Measurements from ENCODE around the gene ZNF784. TPM values are rescaled to one million over a fixed set of nuclear protein-coding genes. Genes with fewer than 3 reads are reported as not detected.
A peak's percentile ranks its signal among the peaks of the same experiment; 100 is the strongest.

The ZNF784 gene
- total and polyA plus RNA-seq, 2 experiments from 2014 or later, result 13.3 to 15.1 TPM

GRCh38 chr19:55655648-55656040 is 31.3 kb upstream of the ZNF784 start:
- H3K4me3 ChIP-seq, result peak overlapping the region; percentile 79
- DNase-seq (ENCODE audit: low read depth in 1 of 2, low spot score in 1 of 2), result no peak
- TF ChIP-seq CTCF (IDR thresholded peaks at IDR 0.05; ENCODE audit: low read depth, low read length), result no peak
- peak overlapping the region; percentile 99 for H3K27ac ChIP-seq
- H3K36me3 ChIP-seq, result no peaks in the 10 kb centered on the region
- peaks cover 13% of the 10 kb centered on the region for H3K4me1 ChIP-seq (ENCODE audit: low read depth)
- no peaks in the 10 kb centered on the region for H3K27me3 ChIP-seq
- no peaks in the 10 kb centered on the region for H3K9me3 ChIP-seq (ENCODE audit: low read depth)

GRCh38 chr19:55654868-55655647 is 30.7 kb upstream of the ZNF784 start, which contains the start of gene U2AF2:
TSS of gene U2AF2 (plus strand) at chr19:55655035. CDS start at chr19:55655105, 70 bp downstream.
- Histone ChIP-seq H3K4me3 (peak within 1 kb of the TSS; percentile 79), H3K4me1 (ENCODE audit: low read depth) (peaks cover 13% of the 10 kb centered on the region), H3K36me3 (no peaks in the 10 kb centered on the region), H3K27me3 (no peaks in the 10 kb centered on the region), H3K9me3 (ENCODE audit: low read depth) (no peaks in the 10 kb centered on the region), H3K27ac (peak within 1 kb of the TSS; percentile 99)
- DNase-seq (ENCODE audit: low read depth in 1 of 2, low spot score in 1 of 2), result peak; percentile 95
- TF ChIP-seq CTCF (IDR thresholded peaks at IDR 0.05; ENCODE audit: low read depth, low read length), result no peak

GRCh38 chr19:55654323-55654867 is 30.0 kb upstream of the ZNF784 start:
- H3K9me3 ChIP-seq (ENCODE audit: low read depth), result no peaks in the 10 kb centered on the region
- H3K4me3 ChIP-seq, result peak overlapping the region; percentile 79
- DNase-seq (ENCODE audit: low read depth in 1 of 2, low spot score in 1 of 2), result peak; percentile 100
- H3K27me3 ChIP-seq, result no peaks in the 10 kb centered on the region
- no peaks in the 10 kb centered on the region for H3K36me3 ChIP-seq
- H3K27ac ChIP-seq, result peak overlapping the region; percentile 99
- no peak for TF ChIP-seq CTCF (IDR thresholded peaks at IDR 0.05; ENCODE audit: low read depth, low read length)
- H3K4me1 ChIP-seq (ENCODE audit: low read depth), result peaks cover 13% of the 10 kb centered on the region

DNA sequence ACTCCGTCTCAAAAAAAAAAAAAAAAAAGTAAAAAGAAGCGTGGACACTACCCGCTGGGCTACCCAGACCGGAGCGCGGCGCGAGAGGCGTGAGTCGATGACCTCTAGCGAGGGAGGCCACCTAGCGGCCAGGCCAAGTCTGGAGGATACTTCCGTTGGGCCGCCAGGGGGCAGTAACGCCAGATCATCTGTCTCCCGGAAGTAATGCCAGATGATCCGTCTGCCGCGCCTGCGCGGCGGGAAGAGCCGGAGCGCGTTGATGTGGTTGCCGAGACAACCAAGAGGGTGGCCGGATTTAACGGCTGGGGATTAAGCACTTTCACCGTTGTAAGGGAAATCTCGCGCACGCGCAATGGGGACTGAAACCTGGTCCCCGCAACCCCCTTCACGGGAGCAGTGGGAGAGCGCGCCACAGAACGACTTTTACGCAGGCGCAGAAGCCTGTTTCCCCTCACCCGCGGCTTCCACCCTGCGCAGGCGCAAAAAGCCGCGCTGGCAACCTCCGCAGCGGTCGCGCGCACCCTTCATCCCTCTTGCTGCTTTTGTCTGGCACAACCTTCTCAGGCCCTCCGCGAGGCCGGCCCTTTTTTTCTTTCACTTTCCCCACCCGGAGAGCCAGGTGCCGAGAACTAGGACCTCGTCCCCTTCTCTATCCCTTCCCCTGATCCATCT is 29.4 kb upstream of the ZNF784 start:
- Histone ChIP-seq H3K36me3 (no peaks in the 10 kb centered on the region), H3K4me1 (ENCODE audit: low read depth) (peaks cover 13% of the 10 kb centered on the region), H3K27ac (peak overlapping the region; percentile 99), H3K4me3 (peak overlapping the region; percentile 79), H3K9me3 (ENCODE audit: low read depth) (no peaks in the 10 kb centered on the region), H3K27me3 (no peaks in the 10 kb centered on the region)
- peak; percentile 100 for TF ChIP-seq CTCF (IDR thresholded peaks at IDR 0.05; ENCODE audit: low read depth, low read length)
- peak; percentile 99 for DNase-seq (ENCODE audit: low read depth in 1 of 2, low spot score in 1 of 2)

DNA sequence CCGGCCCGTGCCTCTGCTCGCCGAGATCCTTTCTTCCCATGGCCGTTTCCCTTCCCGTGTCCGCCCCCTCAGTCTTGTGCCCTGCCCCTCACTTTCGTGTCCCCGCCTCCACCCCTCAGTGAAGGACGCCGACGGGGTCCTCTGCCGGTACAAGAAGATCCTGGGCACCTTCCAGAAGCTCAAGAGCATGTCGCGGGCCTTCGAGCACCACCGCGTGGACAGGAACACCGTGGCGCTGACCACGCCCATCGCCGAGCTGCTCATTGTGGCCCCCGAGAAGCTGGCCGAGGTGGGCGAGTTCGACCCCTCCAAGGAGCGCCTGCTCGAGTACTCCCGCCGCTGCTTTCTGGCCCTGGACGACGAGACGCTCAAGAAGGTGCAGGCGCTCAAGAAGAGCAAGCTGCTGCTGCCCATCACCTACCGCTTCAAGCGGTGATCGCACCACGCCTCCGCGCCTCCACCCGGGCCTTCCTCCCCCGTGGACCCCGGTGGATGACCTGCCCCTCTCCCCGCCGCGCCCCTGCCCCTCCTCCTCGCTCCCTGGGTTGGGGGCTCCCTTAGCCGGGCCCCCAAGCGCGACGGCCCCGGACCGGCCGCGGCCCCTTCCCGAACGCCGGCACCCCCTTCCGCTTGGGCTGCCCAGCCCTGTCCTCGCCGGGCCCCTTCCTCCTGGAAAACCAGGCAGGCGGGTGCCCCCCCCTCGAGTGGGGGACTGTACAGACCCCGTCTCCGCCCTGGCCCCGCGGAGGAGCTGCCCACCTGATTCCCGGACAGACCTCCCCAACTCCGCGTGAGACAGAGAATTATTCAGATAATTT is 28.2 kb upstream of the ZNF784 start:
- H3K4me1 ChIP-seq (ENCODE audit: low read depth), result peaks cover 13% of the 10 kb centered on the region
- H3K36me3 ChIP-seq, result no peaks in the 10 kb centered on the region
- peak overlapping the region; percentile 54 for H3K27ac ChIP-seq
- no peaks in the 10 kb centered on the region for H3K27me3 ChIP-seq
- no peaks in the 10 kb centered on the region for H3K9me3 ChIP-seq (ENCODE audit: low read depth)
- no peak for DNase-seq (ENCODE audit: low read depth in 1 of 2, low spot score in 1 of 2)
- no peak overlapping the region for H3K4me3 ChIP-seq
- no peak for TF ChIP-seq CTCF (IDR thresholded peaks at IDR 0.05; ENCODE audit: low read depth, low read length)
